Liver (tissue), 2 donors: ENCODE results near the gene CSMD2.

Experiments
- FOXA1 ChIP-seq: IDR thresholded peaks from 2 replicates; pipeline ENCODE4 v1.6.1; 2016; ENCODE audit warnings: antibody characterized with exemption
- MAX ChIP-seq: IDR thresholded peaks from 2 replicates; pipeline ENCODE4 v1.6.1; 2016; ENCODE audit warnings: antibody characterized with exemption
- TF ChIP-seq, protein P1 (sequence below): fragments of 150-350 bp; IDR thresholded peaks from 2 replicates; pipeline ENCODE4 v1.5.1; 2017; ENCODE audit warnings: improper control_type of control experiment, low read depth, low read length; ENCODE audit not compliant: missing input control
- TF ChIP-seq, protein P2 (sequence below): IDR thresholded peaks from 2 replicates; pipeline ENCODE4 v1.6.1; 2016; ENCODE audit warnings: antibody characterized with exemption, mild to moderate bottlenecking
- donor health status: healthy.

GRCh38 chr1:33709783-33710718, 455.0 kb downstream of the CSMD2 start:
- TF ChIP-seq, protein P1, sequence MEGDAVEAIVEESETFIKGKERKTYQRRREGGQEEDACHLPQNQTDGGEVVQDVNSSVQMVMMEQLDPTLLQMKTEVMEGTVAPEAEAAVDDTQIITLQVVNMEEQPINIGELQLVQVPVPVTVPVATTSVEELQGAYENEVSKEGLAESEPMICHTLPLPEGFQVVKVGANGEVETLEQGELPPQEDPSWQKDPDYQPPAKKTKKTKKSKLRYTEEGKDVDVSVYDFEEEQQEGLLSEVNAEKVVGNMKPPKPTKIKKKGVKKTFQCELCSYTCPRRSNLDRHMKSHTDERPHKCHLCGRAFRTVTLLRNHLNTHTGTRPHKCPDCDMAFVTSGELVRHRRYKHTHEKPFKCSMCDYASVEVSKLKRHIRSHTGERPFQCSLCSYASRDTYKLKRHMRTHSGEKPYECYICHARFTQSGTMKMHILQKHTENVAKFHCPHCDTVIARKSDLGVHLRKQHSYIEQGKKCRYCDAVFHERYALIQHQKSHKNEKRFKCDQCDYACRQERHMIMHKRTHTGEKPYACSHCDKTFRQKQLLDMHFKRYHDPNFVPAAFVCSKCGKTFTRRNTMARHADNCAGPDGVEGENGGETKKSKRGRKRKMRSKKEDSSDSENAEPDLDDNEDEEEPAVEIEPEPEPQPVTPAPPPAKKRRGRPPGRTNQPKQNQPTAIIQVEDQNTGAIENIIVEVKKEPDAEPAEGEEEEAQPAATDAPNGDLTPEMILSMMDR = no peak
- TF ChIP-seq FOXA1 (no peak), MAX (no peak)
- TF ChIP-seq, protein P2, sequence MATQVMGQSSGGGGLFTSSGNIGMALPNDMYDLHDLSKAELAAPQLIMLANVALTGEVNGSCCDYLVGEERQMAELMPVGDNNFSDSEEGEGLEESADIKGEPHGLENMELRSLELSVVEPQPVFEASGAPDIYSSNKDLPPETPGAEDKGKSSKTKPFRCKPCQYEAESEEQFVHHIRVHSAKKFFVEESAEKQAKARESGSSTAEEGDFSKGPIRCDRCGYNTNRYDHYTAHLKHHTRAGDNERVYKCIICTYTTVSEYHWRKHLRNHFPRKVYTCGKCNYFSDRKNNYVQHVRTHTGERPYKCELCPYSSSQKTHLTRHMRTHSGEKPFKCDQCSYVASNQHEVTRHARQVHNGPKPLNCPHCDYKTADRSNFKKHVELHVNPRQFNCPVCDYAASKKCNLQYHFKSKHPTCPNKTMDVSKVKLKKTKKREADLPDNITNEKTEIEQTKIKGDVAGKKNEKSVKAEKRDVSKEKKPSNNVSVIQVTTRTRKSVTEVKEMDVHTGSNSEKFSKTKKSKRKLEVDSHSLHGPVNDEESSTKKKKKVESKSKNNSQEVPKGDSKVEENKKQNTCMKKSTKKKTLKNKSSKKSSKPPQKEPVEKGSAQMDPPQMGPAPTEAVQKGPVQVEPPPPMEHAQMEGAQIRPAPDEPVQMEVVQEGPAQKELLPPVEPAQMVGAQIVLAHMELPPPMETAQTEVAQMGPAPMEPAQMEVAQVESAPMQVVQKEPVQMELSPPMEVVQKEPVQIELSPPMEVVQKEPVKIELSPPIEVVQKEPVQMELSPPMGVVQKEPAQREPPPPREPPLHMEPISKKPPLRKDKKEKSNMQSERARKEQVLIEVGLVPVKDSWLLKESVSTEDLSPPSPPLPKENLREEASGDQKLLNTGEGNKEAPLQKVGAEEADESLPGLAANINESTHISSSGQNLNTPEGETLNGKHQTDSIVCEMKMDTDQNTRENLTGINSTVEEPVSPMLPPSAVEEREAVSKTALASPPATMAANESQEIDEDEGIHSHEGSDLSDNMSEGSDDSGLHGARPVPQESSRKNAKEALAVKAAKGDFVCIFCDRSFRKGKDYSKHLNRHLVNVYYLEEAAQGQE = no peak
